Astrocyte of the cerebellum (primary cell): ENCODE measurements around the gene PLD3.
A peak's percentile ranks its signal among the peaks of the same experiment; 100 is the strongest.

Experiments used
- DNase-seq: peaks from one replicate; pipeline ENCODE4 v3.0.0-alpha.2; 2011; ENCODE audit warnings: low read depth
- H3K4me3 ChIP-seq: 2 replicates; pipeline ENCODE4 v1.5.1; 2011; ENCODE audit warnings: mild to moderate bottlenecking, low read depth, low read length, moderate library complexity
- in situ Hi-C: cut with HindIII; loops from 2 replicates; pipeline ENCODE4 v1.10.0; 2017; ENCODE audit warnings: low sequenced_read_pairs
- TF ChIP-seq, protein P1 (sequence below): IDR thresholded peaks from 2 replicates; pipeline ENCODE4 v1.5.1; 2012; ENCODE audit warnings: low read length, low read depth, moderate library complexity, mild to moderate bottlenecking; ENCODE audit errors: missing control alignments

The PLD3 gene, protein sequence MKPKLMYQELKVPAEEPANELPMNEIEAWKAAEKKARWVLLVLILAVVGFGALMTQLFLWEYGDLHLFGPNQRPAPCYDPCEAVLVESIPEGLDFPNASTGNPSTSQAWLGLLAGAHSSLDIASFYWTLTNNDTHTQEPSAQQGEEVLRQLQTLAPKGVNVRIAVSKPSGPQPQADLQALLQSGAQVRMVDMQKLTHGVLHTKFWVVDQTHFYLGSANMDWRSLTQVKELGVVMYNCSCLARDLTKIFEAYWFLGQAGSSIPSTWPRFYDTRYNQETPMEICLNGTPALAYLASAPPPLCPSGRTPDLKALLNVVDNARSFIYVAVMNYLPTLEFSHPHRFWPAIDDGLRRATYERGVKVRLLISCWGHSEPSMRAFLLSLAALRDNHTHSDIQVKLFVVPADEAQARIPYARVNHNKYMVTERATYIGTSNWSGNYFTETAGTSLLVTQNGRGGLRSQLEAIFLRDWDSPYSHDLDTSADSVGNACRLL

DNA sequence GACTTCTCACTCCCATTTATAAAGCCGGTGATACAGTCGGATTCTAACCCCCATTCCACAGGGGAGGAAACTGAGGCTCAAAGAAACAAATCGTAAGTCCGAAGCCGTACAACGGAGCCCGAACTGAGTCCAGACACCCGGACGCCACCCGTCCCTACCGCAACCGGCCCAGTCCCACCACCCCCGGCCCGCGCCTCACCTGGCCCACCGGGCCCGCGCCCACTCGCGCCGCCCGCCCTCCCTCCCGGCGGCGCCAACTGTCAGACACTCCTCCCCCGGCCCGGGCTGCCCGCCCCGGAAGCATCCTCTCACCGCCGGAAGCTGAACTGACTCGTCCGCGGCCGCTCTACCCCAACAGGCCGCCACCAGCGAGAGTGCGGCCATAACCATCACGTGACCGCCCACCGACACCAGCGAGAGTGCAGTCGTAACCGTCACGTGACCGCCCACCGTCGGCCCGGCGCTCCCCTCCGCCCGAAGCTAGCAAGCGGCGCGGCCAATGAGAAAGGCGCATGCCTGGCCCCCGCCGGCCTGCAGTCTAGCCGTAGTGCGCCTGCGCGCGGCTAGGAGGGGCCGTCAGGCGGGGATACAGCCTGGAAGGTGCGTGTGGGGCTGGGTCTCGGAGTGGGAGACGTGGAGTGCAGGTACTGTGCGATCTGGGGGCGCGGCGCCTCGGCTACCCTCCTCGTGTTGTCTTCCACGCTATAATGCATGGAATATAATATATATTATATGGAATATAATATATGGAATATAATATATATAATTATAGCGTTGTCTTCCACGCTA, at the start of gene PLD3, which contains the start of gene C19orf47:
Gene PLD3, plus strand, starts transcription at position 571 of the 789 bp plus-strand sequence. CDS start 17,789 bp downstream, outside the sequence.
Gene C19orf47, minus strand, starts transcription at position 273 of the 789 bp plus-strand sequence. CDS start 6,540 bp downstream, outside the sequence.
- in situ Hi-C loops = no loop called here
- TF ChIP-seq, protein P1, sequence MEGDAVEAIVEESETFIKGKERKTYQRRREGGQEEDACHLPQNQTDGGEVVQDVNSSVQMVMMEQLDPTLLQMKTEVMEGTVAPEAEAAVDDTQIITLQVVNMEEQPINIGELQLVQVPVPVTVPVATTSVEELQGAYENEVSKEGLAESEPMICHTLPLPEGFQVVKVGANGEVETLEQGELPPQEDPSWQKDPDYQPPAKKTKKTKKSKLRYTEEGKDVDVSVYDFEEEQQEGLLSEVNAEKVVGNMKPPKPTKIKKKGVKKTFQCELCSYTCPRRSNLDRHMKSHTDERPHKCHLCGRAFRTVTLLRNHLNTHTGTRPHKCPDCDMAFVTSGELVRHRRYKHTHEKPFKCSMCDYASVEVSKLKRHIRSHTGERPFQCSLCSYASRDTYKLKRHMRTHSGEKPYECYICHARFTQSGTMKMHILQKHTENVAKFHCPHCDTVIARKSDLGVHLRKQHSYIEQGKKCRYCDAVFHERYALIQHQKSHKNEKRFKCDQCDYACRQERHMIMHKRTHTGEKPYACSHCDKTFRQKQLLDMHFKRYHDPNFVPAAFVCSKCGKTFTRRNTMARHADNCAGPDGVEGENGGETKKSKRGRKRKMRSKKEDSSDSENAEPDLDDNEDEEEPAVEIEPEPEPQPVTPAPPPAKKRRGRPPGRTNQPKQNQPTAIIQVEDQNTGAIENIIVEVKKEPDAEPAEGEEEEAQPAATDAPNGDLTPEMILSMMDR = no peak
- peak; percentile 98 for DNase-seq
- H3K4me3 ChIP-seq = peak within 1 kb of the TSS; percentile 93

DNA sequence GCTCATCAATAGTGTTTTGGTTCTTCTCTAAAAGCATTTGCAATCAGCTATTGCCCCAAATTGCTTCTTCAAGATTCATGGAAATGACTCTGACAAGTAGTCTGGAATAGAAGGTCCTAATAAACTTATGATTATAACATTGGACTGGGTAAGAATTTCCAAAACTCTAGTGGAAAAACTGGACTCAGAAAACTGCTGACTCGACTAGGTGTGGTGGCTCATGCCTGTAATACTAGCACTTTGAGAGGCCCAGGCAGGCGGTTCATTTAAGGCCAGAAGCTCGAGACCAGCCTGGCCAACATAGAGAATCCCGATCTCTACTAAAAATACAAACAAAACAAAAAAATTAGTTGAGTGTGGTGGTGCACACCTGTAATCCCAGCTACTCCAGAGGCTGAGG, 47.8 kb upstream of the PLD3 start:
- TF ChIP-seq, protein P1 = no peak
- in situ Hi-C loops = no loop called here
- no peak overlapping the region for H3K4me3 ChIP-seq
- no peak for DNase-seq

DNA sequence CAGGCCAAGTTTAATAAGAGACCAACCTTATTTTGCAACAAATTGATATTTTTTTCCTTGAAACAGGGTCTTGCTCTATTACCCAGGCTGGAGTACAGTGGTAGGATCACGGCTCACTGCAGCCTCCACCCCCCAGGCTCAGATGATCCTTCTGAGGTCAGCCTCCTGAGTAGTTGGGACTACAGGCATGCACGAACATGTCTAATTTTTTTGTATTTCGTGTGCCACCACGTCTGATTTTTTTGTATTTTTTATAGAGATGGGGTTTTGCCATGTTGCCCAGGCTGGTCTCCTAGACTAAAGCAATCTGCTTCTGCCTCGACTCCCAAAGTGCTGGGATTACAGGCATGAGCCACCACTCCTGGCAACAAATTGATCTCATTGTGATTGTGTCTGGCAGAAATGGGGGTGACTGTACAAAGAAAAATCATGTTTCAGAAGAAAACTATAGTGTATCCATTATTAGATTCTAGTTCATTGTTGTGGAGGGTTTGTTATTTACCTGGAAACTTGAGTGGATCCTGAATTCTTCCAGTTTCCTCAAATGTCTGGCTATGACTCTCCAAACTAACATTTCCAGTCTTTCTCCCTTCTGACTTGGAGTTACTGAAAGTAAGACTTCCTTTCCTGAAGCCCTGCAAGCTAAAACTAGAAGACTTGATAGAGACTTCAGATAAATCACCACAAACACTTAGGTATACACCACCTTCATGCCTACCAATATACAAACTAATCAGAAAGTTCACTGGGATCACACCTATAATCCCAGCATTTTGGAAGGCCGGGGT, 46.1 kb upstream of the PLD3 start:
- TF ChIP-seq, protein P1 = no peak
- DNase-seq = no peak
- H3K4me3 ChIP-seq = no peak overlapping the region
- in situ Hi-C loops = no loop called here

DNA sequence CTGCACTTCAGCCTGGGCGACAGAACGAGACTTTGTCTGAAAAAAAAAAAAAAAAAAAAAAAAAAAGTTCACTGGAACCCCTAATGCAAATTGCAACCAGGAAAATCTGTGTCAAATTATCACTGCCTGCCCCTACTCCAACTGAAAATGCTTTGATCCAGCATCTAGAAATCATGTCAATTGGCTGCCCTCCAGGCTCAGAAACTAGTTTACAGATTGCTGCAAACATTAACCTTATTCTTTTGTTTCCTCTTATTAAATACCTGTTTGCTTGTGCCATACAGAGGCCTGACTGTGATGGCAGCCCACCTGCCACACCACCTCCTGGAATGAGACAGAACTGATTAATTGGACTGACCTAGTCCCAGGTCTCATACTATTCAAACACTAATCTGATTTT, 44.7 kb upstream of the PLD3 start:
- TF ChIP-seq, protein P1 = no peak
- in situ Hi-C loops = no loop called here
- no peak for DNase-seq
- H3K4me3 ChIP-seq = no peak overlapping the region

DNA sequence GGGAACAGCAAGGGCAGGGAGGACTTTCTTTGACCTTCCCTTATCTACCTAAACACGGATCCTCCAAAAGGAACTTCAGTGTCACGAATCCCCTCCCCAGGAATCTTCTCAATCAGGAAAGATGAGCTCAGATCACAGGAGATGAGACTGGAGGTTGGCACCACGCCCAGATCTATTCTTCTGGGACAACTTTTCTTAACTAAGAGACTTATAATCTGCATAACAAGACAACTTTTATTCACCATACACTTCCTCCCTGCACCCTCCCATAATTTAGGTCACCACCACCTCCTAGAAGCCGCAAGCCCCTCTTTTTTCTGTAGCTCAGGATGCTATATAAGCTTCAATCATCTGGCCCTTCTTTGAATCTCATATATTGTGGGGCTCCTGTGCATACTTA, 44.2 kb upstream of the PLD3 start:
- no peak for DNase-seq
- TF ChIP-seq, protein P1 = no peak
- in situ Hi-C loops = no loop called here
- no peak overlapping the region for H3K4me3 ChIP-seq

DNA sequence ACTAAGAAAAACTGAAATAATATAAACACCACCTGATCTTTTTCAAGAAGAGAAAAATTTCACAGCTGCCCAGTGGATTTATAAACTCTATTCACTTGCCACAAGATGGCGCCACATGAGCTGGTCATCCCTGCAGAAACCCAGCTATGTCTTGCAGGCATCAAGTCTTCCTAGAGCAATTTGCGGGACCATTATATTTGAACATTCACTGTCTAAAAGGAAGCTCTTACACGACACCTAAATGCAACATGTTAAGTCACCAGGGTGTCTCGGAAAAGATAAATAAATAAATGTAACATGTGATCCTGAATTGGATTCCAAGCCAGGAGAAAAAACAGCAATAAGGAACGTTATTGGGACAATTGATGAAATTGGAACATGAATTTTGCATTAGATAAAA, 43.1 kb upstream of the PLD3 start:
- peak; percentile 86 for DNase-seq
- in situ Hi-C loops = no loop called here
- TF ChIP-seq, protein P1 = peak; percentile 78
- no peak overlapping the region for H3K4me3 ChIP-seq
